Natural killer cell treated with Interleukin-12 subunit alpha and Interleukin-12 subunit beta and Interleukin-15 and Interleukin-18, amount 100 ng/mL, for 72 hours (primary cell): ENCODE results near the gene PAPOLB. TPM values are rescaled to one million over a fixed set of nuclear protein-coding genes. Genes with fewer than 3 reads are reported as not detected.

Experiments used
- ATAC-seq, 2 donors: fragments of 150-1000 bp; cut with Tn5 transposase in 1 of 2; sonication (Bioruptor Pico), chemical (Tn5 transposase) in 1 of 2; 2 replicates each; pipeline ENCODE4 v1.10.0; 2021
- DNase-seq: peaks from one replicate; pipeline ENCODE4 v3.0.0; 2022; ENCODE audit warnings: low spot score
- H3K27ac Mint-ChIP-seq, 2 donors: 1 replicate in 1 of 2; 2 replicates in 1 of 2; pipeline ENCODE4 v1.8.0; 2022; ENCODE audit warnings: mixed read lengths in 2 of 2, mild to moderate bottlenecking in 1 of 2, moderate library complexity in 1 of 2
- H3K27me3 Mint-ChIP-seq, 2 donors: 1 replicate in 1 of 2; 2 replicates in 1 of 2; pipeline ENCODE4 v1.8.0; 2022; ENCODE audit warnings: mixed read lengths in 2 of 2
- H3K36me3 Mint-ChIP-seq: one replicate; pipeline ENCODE4 v1.8.0; 2022; ENCODE audit warnings: mixed read lengths
- H3K4me1 Mint-ChIP-seq, 2 donors: 1 replicate in 1 of 2; 2 replicates in 1 of 2; pipeline ENCODE4 v1.8.0; 2022; ENCODE audit warnings: low read depth in 2 of 2, mixed read lengths in 2 of 2, mild to moderate bottlenecking in 1 of 2
- H3K4me3 Mint-ChIP-seq: one replicate; pipeline ENCODE4 v1.8.0; 2022; ENCODE audit warnings: mixed read lengths
- H3K9me3 Mint-ChIP-seq: 2 replicates; pipeline ENCODE4 v1.8.0; 2022; ENCODE audit warnings: mixed read lengths
- total RNA-seq, 2 donors: library from RNA; stranded (reverse); gene quantifications; one replicate each; pipeline ENCODE4 v1.2.3, GENCODE V29; 2022

Gene PAPOLB
- total RNA-seq, 2 donors from 2014 or later, result 0.10 TPM; not detected in 1

DNA sequence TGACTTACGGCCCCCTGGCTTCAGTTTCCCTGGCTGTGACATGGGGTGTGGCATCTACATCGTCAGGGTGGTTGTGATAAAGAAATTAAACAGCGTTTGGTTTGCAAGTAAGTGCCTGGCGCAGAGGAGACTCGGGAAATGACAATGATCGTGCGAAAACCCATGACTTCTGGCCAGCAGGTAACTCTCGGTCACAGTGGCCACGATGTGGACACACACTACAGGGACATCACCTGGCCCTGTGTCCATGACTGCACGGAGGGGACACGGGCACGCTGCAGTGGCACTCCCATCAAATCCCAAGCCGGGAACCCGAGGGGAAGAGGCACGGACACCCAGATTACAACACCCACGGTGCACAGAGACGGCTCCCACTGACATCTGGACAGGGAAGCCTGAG, 28.7 kb downstream of the PAPOLB start:
- H3K27me3 Mint-ChIP-seq, result no peaks in the 10 kb centered on the region
- peaks cover 6 to 8% of the 10 kb centered on the region in 2 donors for H3K4me1 Mint-ChIP-seq
- H3K27ac Mint-ChIP-seq, result no peak overlapping the region
- DNase-seq (no peak), ATAC-seq (no peak)
- H3K4me3 Mint-ChIP-seq, result no peak overlapping the region
- H3K9me3 Mint-ChIP-seq, result no peaks in the 10 kb centered on the region
- no peaks in the 10 kb centered on the region for H3K36me3 Mint-ChIP-seq

DNA sequence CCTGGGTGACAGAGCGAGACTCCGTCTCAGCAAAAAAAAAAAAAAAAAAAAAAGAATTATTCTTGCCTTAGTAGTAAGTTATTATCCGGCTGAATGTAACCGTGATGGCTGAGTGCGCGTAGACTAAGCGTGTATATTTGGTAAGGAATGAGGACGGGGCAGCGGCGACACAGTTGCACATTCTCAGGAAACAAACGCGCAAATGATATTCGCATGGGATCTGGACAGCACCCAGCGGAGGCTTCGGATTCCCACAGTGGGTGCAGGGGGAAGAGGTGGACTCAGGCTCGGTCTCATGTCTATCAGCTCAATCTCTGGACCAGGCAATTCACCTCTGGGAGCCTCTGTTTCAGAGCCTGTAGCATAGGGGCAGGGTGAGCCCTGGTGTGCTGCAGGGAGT, 29.1 kb downstream of the PAPOLB start:
- Mint-ChIP-seq H3K4me1 (peaks cover 6 to 8% of the 10 kb centered on the region in 2 donors), H3K36me3 (no peaks in the 10 kb centered on the region), H3K27me3 (no peaks in the 10 kb centered on the region), H3K9me3 (no peaks in the 10 kb centered on the region), H3K4me3 (no peak overlapping the region), H3K27ac (no peak overlapping the region)
- ATAC-seq (no peak), DNase-seq (no peak)

DNA sequence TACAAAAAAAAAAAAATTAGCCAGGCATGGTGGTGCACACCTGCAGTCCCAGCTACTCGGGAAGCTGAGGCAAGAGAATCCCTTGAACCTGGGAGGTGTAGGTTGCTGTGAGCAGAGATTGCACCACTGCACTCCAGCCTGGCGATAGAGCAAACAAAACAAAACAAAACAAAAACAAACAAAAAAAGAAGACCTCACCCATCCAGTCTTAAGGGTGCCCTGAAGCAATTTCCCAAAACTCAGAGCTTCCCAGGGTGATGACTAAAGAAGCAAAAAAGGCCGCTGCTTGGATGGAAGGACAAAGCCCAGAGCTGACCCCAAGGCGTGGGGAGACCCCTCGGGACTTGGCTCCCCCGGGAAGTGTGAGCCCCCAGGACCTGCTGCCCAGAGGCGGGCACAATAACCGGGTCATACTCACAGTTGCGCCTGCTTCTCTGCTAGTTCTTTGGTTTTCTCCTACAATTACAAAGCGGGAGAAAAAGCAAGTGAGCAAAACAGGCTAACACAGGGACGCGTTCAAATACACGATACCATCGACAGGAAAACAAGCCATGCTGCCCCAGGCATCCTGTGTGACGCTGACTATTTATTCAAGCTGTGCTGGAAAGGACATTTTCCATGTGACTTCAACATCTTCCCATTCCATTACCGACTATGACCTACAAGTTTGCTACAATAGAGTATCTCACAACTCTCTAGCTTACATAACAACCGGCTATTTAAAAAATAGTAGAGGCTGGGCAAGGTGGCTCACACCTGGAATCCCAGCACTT, 29.9 kb downstream of the PAPOLB start:
- Mint-ChIP-seq H3K36me3 (no peaks in the 10 kb centered on the region), H3K27ac (no peak overlapping the region), H3K4me1 (peaks cover 6% of the 10 kb centered on the region in 2 donors), H3K9me3 (no peaks in the 10 kb centered on the region), H3K4me3 (no peak overlapping the region), H3K27me3 (no peaks in the 10 kb centered on the region)
- ATAC-seq (no peak), DNase-seq (no peak)

DNA sequence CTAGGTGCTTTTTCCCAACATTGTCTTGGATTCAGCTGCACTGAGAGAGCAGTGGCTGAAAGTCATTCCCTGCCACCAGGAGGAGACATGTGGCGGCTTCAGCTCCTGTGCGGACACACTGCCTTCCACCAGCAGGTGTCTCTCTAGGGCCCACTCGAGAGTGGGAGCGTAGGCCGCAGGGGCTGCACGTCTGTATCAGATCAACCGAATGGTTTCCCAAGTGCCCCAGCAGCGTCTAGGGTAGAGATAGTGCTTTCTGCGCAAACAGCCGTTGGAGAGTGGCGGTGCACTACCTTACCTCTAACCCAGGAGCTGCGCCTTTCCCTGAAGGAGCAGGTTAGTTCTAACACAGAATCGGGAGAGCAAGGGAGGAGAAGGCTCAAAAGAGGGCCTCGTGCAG, 31.7 kb downstream of the PAPOLB start:
- Mint-ChIP-seq H3K4me3 (no peak overlapping the region), H3K36me3 (no peaks in the 10 kb centered on the region), H3K9me3 (no peaks in the 10 kb centered on the region), H3K27me3 (peaks cover 5% of the 10 kb centered on the region in 2 donors), H3K27ac (peak overlapping the region in 1 of 2 donors; percentile 49), H3K4me1 (peaks cover 6 to 7% of the 10 kb centered on the region in 2 donors)
- ATAC-seq (peak; percentile 64 to 81), DNase-seq (no peak)

DNA sequence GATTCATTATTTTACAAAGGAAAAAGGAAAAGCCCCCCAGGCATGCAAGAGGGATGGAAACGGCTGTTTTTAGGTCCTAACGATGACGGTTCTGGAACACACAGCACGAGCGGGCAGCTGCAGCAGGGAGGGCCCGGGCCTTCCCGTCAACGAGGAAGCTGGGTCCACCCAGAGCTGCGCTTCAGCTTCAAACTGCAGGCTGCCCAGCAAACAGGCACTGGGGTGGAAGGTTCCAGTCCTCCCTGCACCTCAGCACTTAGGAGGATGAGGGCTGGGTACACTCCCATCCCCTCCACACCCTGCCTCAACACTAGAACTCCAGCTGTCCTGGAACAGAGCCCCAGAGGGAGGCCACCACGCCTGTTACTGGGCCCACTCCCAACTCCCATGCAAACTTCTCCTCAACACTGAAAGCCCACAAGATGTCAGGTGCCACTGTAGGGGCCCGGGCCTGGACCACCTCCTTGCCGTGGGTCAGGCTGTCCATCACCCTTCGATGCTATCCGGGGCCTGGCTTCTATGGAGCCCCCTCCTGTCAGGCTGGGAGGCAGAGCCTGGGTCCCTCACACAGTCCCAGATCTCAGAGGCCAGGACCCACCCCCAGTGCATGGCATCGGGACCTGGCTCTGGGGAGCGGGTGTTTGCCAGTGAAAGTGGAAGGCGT, 33.0 kb downstream of the PAPOLB start:
- DNase-seq (no peak), ATAC-seq (peak in 1 of 2 donors; percentile 14)
- peaks cover 6 to 7% of the 10 kb centered on the region in 2 donors for H3K4me1 Mint-ChIP-seq
- no peaks in the 10 kb centered on the region for H3K9me3 Mint-ChIP-seq
- no peaks in the 10 kb centered on the region for H3K36me3 Mint-ChIP-seq
- H3K27me3 Mint-ChIP-seq, result peaks cover 5 to 7% of the 10 kb centered on the region in 2 donors
- no peak overlapping the region for H3K4me3 Mint-ChIP-seq
- no peak overlapping the region for H3K27ac Mint-ChIP-seq

DNA sequence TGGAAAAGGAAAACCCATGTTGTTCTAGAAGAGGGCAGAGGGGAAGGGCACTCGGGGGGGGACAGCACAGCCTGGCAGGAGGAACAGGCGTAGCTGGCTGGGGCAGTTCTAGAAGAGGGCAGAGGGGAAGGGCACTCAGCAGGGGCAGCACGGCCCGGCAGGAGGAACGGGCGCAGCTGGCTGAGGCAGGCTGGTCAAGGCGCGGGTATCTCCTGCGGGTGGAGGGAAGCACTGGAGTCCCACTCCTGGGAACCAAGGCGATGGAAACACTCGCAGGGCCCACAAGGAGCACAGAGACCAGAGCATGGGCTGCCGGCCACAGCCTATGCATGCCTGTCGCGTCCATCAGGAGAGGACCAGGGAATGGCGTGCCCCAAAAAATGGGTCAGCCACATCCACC, 36.7 kb downstream of the PAPOLB start:
- no peak overlapping the region for H3K4me3 Mint-ChIP-seq
- no peak for ATAC-seq
- no peaks in the 10 kb centered on the region for H3K9me3 Mint-ChIP-seq
- peaks cover 5 to 7% of the 10 kb centered on the region in 2 donors for H3K27me3 Mint-ChIP-seq
- peaks cover 3 to 7% of the 10 kb centered on the region in 2 donors for H3K4me1 Mint-ChIP-seq
- no peaks in the 10 kb centered on the region for H3K36me3 Mint-ChIP-seq
- DNase-seq, result no peak
- H3K27ac Mint-ChIP-seq, result no peak overlapping the region

DNA sequence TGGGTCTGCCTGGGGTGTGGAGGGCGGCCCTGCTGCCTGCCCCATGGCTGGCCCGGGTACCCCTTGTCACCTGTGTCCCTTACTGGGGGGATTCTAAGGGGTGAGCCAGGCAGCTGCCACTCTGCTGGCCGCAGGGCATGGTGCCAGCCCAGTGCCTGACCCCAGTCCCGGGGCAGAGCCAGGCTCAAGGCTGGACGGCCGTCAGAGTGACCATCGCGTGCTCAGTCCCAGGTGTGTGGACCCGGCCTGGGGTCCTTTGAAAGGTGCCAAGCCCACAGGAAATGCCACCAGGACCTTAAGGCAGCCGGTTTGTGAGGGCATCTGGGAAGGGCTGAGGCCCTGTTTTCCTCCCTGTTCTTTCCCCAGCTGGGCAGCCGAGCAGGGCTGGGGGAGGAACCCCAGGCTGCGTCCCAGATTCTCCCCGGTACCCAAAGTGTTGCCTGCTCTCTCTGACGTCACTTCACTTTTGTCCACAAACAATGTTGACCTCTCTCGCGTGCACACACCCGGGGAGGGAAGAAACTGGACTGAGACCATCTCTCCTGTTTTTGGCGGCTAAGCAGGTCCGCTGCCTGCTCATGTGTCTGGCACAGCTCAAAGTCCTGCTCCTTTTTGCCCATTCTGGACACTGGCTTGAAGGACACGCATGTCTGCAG, 37.6 kb downstream of the PAPOLB start:
- Mint-ChIP-seq H3K27me3 (peaks cover 5 to 7% of the 10 kb centered on the region in 2 donors), H3K4me3 (no peak overlapping the region), H3K36me3 (no peaks in the 10 kb centered on the region), H3K27ac (no peak overlapping the region), H3K9me3 (no peaks in the 10 kb centered on the region), H3K4me1 (peaks cover 0 to 5% of the 10 kb centered on the region in 2 donors)
- DNase-seq (no peak), ATAC-seq (no peak)

DNA sequence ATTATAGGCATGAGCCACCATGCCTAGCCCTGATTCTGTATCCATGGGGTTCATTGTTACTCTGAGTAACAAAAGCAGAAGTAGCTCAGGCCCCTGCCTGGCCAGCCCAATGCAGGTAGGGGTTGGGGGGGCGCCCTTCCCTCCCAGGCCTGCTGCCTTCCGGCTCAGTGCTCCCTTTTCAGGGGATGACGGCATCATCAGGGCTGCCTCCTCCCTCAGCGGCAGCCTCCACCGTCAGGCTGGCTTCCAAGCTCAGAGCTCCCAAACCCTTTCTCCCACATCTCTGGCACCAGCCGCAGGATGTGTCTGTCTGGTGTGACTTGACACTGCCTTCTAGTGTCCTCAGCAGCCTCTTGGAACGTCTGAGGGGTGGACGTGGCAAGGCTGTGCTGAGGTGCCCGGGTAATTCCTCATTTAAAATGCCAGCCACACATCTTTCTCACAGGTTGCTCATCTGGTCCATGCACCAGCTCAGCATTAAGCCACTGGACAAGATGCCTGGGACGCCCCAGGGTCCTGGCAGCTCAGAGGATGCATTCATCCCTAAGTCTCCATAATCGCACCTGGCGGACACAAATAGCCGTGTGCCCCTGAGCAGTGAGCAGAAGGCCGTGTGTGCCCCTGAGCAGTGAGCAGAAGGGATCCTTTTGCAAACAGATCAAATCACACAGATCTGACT, 38.2 kb downstream of the PAPOLB start:
- H3K4me1 Mint-ChIP-seq, result peaks cover 0 to 5% of the 10 kb centered on the region in 2 donors
- H3K9me3 Mint-ChIP-seq, result no peaks in the 10 kb centered on the region
- no peak overlapping the region for H3K4me3 Mint-ChIP-seq
- no peaks in the 10 kb centered on the region for H3K36me3 Mint-ChIP-seq
- peaks cover 5 to 7% of the 10 kb centered on the region in 2 donors for H3K27me3 Mint-ChIP-seq
- H3K27ac Mint-ChIP-seq, result no peak overlapping the region
- ATAC-seq (no peak), DNase-seq (no peak)

DNA sequence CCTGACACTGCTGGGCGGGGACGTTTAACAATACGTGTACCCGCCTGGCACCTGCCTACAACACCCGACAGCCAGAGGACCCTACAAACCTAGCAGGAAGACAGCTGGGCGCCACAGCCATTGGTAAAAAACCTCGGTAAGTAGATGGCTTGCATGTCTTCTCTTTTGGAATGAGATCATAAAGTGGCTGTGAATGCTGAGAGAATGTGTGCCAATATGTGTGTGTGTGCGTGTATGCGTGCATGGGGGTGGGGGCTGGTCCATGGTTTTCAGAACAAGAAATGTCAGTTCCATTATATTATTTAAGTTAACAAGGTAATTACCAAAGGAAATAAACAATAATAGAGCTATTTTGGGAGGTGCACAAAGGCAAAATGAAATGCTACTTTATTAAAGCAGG, 39.2 kb downstream of the PAPOLB start:
- peaks cover 5 to 7% of the 10 kb centered on the region in 2 donors for H3K27me3 Mint-ChIP-seq
- no peak overlapping the region for H3K27ac Mint-ChIP-seq
- ATAC-seq, result no peak

DNA sequence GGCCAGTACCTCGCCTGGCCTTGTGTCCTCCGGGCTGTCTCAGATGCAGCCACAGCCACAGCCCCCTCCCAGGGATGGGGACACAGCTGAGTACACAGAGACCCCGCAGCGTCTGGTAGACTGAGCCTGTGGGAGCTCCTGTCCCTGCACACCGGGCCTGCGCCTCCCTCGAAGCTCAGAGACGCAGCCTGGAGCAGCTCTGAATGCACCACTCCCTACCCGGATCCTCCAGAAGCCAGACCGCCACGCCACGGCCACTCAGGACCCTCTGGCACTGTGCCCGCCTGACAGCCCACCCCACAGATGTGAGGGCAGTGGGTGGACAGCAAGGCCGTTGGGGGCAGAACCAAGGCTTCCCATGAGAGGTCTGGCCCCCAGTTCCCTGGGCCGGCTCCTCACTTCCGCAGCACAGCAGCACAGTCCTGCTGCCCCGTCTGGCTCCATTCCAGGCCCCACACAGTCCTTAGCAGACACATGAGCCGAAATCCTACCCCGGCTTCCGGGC, 40.8 kb downstream of the PAPOLB start:
- Mint-ChIP-seq H3K27ac (no peak overlapping the region), H3K9me3 (no peaks in the 10 kb centered on the region), H3K4me1 (peaks cover 0 to 5% of the 10 kb centered on the region in 2 donors), H3K27me3 (peaks cover 2 to 7% of the 10 kb centered on the region in 2 donors), H3K4me3 (no peak overlapping the region), H3K36me3 (no peaks in the 10 kb centered on the region)
- ATAC-seq (no peak), DNase-seq (no peak)

More for the DNA sequence above, 39.2 kb downstream of the PAPOLB start:
- DNase-seq, result no peak
- H3K4me1 Mint-ChIP-seq, result peaks cover 0 to 5% of the 10 kb centered on the region in 2 donors
- H3K4me3 Mint-ChIP-seq, result no peak overlapping the region
- H3K36me3 Mint-ChIP-seq, result no peaks in the 10 kb centered on the region
- no peaks in the 10 kb centered on the region for H3K9me3 Mint-ChIP-seq

DNA sequence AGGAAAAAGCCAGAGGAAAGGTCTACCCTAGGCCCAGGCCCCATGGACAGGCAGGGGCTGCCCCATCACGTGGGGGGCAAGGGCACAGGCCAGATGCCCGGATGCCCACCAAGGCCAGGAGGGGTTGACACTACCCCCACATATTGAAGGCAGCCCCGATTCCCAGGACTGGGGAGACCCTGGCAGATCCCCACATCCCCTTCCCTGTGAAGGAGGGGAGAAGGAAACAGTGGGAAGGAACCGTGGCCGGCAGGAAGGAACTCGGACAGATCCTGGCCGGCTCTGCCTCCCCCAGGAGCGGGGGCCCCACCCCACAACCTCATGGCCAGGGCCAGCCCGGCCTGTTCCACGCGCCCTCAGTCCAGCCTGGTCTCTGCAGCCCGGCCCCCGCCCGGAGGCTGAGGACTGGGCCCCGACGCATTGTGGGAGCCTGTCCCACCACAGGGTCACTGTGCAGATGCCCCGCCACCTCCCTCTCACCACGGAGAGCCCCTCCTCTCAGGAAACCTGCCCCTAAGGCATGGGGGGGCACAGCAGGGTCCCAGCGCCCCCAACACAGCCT, 41.3 kb downstream of the PAPOLB start:
- Mint-ChIP-seq H3K4me3 (no peak overlapping the region), H3K27ac (no peak overlapping the region), H3K9me3 (no peaks in the 10 kb centered on the region), H3K36me3 (no peaks in the 10 kb centered on the region), H3K4me1 (peaks cover 0 to 5% of the 10 kb centered on the region in 2 donors), H3K27me3 (peaks cover 2 to 5% of the 10 kb centered on the region in 2 donors)
- no peak for ATAC-seq
- DNase-seq, result no peak

DNA sequence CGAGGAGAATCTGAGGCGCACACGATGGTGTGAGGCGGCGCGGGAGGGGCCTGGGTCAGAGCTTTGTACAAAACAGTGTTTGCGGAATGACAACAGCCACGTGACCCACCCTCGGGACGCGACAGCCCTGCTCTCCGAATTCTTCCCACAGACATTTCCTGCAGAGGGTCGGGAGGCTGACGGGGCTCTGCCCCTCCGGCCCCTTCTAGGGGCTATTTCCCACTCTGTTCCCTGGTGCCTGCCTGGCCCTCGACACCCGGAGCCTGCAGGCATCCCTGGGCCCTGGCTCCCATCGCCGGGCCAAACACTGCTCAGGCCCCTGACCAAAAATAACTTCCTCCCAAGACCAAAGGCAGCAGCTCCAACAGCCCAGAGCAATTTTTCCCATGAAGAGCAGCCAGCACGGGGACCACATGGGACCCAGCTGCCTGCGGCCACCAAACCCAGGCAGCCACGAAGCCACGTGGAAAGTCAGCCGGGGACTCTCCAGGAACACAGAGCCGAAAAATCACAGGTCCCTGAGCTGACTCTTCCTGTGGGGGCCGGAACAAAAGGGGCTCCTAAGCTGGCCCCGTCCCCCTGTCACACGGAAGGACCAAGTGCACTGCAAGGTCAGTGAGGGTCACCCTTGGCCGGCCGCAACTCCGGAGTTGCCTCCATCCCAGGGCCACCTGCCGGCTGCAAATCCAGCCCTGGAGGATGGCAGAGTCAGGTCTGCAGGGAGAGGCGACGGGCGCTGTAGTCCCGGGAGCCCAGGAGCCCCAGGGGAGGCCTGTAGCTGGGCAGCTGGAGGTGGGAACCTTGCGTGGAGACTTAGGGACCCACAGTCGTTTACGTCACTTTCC, 42.0 kb downstream of the PAPOLB start:
- peaks cover 0 to 1% of the 10 kb centered on the region in 2 donors for H3K27me3 Mint-ChIP-seq
- no peaks in the 10 kb centered on the region for H3K36me3 Mint-ChIP-seq
- H3K9me3 Mint-ChIP-seq, result no peaks in the 10 kb centered on the region
- no peak overlapping the region for H3K4me3 Mint-ChIP-seq
- peaks cover 0 to 4% of the 10 kb centered on the region in 2 donors for H3K4me1 Mint-ChIP-seq
- no peak for ATAC-seq
- DNase-seq, result no peak
- H3K27ac Mint-ChIP-seq, result no peak overlapping the region
